Neural cell (in vitro differentiated cells): ENCODE results near the gene TAOK3.

Experiments used
- POLR2AphosphoS5 ChIP-seq: IDR thresholded peaks from 2 replicates; pipeline ENCODE4 v1.6.1; 2012
- RAD21 ChIP-seq: fragments of 450-650 bp; conservative IDR thresholded peaks from 2 replicates; pipeline ENCODE4 v1.6.1; 2014; ENCODE audit warnings: antibody characterized with exemption, mild to moderate bottlenecking, moderate library complexity
- TF ChIP-seq, protein P1 (sequence below): fragments of 450-650 bp; IDR thresholded peaks from 2 replicates; pipeline ENCODE4 v1.5.1; 2014; ENCODE audit warnings: antibody characterized with exemption, mild to moderate bottlenecking, moderate library complexity; ENCODE audit not compliant: poor library complexity, severe bottlenecking

DNA sequence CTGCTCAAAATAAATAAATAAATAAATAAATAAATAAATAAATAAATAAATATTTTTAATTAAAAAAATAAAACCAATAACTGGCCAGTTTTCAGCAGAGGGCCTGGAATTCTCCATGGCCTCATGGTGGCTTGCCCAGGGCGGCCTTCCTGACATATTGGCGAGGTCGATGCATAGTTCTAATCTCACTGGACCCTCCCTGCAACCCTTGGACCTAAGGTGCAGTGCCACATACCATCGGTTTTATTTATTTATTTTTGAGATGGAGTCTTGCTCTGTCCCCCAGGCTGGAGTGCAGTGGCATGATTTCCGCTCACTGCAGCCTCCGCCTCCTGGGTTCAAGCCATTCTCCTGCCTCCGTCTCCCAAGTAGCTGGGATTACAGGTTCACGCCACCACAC lies 265.0 kb downstream of the TAOK3 start:
- TF ChIP-seq, protein P1, sequence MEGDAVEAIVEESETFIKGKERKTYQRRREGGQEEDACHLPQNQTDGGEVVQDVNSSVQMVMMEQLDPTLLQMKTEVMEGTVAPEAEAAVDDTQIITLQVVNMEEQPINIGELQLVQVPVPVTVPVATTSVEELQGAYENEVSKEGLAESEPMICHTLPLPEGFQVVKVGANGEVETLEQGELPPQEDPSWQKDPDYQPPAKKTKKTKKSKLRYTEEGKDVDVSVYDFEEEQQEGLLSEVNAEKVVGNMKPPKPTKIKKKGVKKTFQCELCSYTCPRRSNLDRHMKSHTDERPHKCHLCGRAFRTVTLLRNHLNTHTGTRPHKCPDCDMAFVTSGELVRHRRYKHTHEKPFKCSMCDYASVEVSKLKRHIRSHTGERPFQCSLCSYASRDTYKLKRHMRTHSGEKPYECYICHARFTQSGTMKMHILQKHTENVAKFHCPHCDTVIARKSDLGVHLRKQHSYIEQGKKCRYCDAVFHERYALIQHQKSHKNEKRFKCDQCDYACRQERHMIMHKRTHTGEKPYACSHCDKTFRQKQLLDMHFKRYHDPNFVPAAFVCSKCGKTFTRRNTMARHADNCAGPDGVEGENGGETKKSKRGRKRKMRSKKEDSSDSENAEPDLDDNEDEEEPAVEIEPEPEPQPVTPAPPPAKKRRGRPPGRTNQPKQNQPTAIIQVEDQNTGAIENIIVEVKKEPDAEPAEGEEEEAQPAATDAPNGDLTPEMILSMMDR: no peak
- TF ChIP-seq RAD21: no peak
- TF ChIP-seq POLR2AphosphoS5: no peak
